ENCODE measurements around the gene BUB3.
A peak's percentile ranks its signal among the peaks of the same experiment; 100 is the strongest.

GRCh38 chr10:123132576-123133477, 21.4 kb upstream of the BUB3 start:
- TF ChIP-seq, protein P1, sequence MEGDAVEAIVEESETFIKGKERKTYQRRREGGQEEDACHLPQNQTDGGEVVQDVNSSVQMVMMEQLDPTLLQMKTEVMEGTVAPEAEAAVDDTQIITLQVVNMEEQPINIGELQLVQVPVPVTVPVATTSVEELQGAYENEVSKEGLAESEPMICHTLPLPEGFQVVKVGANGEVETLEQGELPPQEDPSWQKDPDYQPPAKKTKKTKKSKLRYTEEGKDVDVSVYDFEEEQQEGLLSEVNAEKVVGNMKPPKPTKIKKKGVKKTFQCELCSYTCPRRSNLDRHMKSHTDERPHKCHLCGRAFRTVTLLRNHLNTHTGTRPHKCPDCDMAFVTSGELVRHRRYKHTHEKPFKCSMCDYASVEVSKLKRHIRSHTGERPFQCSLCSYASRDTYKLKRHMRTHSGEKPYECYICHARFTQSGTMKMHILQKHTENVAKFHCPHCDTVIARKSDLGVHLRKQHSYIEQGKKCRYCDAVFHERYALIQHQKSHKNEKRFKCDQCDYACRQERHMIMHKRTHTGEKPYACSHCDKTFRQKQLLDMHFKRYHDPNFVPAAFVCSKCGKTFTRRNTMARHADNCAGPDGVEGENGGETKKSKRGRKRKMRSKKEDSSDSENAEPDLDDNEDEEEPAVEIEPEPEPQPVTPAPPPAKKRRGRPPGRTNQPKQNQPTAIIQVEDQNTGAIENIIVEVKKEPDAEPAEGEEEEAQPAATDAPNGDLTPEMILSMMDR (IDR thresholded peaks at IDR 0.05), result peak; percentile 71 to 93 (median 84)
- TF ChIP-seq POLR2A (IDR thresholded peaks at IDR 0.05), result no peak

All from testis (tissue), 2 donors.